GM18873 (cell line): ENCODE data around the gene TBC1D22A.
"Not testable (repeated sequence)": the region's sequence is repeated elsewhere in the genome, so short reads cannot be mapped to it uniquely, and the experiment has no call there.

Experiments used
- ATAC-seq: cut with Tn5 transposase; IDR thresholded peaks from one replicate; pipeline ENCODE4 v1.9.1; 2021; ENCODE audit warnings: mild to moderate bottlenecking, moderate library complexity, moderate number of reproducible peaks; ENCODE audit not compliant: unreplicated experiment, low FRiP score

Gene TBC1D22A

GRCh38 chr22:47049078-47049624 lies 286.7 kb downstream of the TBC1D22A start:
- ATAC-seq = no peak

- not testable (repeated sequence) for ATAC-seq
These were observed 287.4 kb downstream of the TBC1D22A start for GRCh38 chr22:47049736-47050400.

DNA sequence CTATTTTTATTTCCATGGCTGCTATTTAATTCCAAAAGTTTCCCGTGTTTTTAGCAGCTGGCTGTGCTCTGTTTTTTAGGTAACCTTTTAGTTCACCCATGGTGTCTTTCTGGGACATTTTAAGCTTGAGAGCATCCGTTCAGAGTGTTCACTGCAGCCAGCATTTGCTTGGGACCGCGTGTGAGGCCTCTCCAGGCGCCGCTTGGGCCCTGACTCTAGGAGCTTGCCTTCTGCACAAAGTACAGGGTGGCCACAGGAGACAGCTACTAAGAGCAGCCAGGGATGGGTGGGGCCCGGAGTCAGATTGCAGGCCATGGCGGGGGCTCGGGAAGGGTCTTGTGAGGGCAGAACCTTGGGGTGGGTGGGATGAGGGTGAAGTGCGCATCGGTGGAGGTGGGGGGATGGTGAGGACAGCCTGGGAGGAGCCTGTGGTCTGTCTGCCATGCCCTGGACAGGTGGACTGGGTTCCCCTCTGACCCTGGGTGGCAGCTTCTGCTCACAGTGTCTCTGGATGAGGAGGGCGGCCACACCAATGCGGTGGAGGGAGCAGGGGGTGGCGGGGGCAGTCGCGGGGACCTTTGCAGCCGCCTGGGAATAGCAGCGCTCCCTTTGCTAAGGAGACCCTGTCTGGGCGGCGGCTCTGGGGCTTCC lies 288.1 kb downstream of the TBC1D22A start:
- ATAC-seq = no peak

GRCh38 chr22:47051441-47052071 lies 289.1 kb downstream of the TBC1D22A start:
- no peak for ATAC-seq

DNA sequence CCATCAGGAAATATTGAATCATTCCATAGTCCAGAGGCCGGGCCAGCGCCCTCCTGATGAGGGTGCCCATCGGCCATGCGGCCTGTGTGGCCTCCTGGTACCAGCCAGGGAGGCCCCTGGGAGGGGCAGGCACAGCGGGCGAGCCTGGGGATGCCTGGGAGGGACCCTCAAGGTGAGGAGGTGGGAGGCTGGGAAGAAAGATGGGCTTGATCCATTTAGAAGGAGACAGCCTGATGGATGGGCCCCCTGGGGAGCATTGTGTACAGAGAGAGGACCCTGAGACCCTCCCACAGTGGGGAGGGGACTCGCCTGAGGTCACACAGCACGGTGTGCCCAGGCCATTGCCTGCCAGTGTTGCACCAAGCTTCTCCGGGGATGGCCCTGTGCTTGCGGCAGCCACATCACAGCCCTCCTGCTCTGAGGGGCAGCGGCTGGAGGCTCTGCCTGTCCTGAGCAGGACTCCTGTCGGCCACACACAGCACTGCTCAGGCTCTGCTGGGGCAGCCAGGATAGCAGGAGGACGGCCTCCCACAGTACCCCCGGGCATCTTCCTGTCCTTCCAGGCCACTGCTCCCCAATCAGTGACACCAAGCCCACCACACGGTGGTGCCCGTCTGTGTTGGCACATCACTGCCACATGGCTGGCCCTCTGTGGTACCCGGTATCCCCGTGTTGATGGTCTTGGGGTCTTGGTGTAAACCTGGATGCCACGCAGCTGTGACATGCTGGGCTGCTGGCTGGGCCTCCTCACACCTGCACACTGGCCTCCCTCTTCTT lies 290.0 kb downstream of the TBC1D22A start:
- no peak for ATAC-seq

- no peak for ATAC-seq
These were observed 290.7 kb downstream of the TBC1D22A start for GRCh38 chr22:47053013-47053725.

GRCh38 chr22:47053726-47054141 lies 291.3 kb downstream of the TBC1D22A start:
- ATAC-seq = no peak

- ATAC-seq = no peak
These were observed 292.0 kb downstream of the TBC1D22A start for GRCh38 chr22:47054231-47055072.

DNA sequence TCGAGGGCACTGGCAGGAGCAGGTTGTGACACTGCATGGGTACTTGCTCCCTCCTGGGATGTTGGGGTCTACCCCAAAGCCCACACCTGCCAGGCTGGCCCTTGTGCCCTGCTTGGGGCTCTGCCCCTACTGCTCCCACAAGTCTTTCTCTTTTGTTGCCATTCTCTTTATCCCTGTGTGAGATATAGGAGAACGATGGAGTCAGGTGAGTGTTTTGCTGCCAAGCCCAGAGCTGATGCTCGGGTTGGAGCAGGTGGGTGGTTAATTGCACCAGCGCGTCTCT lies 292.6 kb downstream of the TBC1D22A start:
- ATAC-seq = no peak

DNA sequence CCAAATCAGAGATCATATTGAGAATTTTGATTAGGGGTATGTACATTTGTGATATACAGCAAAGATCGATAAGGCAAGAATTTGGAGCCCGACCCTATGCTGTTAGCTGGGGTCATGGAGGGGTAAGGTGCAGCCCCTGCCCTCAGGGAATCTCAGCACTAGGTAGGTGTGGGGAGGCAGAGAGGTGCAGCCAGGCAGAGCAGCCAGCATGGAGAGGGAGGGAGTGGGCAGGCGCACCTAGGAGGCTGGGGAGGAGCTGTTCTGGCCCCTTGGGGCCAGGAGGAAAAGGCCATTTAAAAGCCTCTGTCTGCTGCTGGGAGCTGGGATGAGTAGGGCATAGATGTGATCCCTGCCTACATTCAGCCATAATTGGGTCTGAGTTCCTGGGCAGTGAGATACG lies 293.0 kb downstream of the TBC1D22A start:
- no peak for ATAC-seq

GRCh38 chr22:47055921-47056320 lies 293.5 kb downstream of the TBC1D22A start:
- ATAC-seq = no peak

DNA sequence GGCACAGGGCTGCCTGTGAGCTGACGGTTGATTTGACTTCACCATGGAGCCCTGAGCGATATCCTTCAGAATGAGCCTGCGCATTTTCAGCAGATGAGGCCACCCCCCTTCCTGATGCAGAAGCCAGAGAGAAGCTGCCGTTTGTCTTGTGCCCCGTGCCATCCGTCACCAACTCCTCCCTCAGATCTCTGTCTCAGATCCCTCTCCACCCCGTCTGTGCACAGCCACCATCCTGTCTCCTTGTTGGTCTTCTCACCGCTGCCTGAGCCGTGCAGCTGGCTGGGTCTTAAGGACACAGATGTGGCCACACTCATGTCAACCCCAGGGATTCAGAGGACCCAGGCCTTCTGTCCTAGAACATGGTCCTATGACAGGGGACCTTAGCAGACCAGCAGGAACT lies 293.9 kb downstream of the TBC1D22A start:
- ATAC-seq = no peak

DNA sequence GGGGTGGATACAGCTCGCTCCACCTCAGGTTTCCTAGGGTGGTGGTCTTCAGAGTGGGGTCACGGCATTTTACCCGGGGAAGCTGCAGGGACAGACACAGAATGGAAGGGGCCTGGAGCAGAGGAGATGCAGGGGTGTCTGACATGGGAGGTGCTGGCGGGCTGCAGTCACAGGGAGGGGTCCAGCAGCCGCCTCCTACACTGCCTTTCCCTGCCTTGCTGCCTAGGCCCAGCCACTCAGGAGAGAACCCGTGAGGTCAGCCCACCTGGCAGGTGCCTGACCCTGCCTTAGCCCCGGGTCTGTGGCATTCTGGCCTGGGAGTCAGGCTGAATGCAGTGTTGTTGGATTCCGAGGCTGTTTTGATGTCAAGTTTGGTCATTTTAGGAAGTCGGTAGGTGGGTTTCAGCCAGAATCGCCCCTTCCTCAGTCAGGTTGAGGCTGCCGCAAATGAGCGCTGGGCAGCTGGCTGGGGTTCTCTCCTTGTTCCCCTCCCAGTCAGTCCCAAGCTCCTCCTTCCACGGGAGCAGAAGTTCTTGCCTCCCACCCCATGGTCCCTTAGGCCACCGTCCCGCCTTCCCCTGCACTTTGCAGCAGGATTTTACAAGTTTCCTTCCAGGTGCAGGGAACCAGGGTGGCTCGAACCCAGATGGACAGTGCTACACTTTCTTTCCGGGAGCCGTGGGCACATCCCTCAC lies 294.5 kb downstream of the TBC1D22A start:
- no peak for ATAC-seq

DNA sequence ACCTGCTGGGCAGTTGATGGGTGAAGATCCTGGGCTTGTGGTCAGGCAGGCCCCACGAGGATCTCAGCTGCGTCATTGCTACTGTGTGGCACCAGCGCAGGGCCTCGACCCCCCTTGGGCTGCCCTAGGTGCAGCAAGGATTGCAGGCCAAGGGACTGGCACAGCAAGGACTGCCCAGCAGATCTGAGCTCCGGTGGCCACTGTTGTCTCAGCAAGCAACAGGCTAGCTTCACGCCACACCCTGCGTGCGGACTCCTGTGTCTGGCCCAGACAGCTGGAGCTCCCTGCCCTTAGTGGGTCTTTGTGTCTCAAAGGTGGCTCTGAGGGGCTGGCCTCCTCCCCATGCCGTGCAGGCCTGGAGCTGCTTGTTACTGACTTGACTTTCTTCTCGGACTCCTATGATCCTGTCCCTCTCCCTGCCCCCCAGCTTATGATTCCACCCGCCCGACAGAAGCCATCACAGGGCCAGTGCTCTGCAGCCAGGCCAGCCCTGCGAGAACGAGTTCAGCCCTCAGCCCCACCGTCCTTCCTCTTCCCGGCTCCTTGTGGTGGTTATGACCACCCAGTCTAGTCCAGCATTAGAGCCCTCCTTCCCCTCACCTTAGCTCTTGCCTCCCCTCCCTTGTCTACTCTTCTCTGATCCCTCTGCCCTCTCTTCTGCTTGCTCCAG lies 295.6 kb downstream of the TBC1D22A start:
- no peak for ATAC-seq

- ATAC-seq = no peak
These were observed 296.6 kb downstream of the TBC1D22A start for GRCh38 chr22:47059076-47059475.

- no peak for ATAC-seq
These were observed 297.3 kb downstream of the TBC1D22A start for GRCh38 chr22:47059701-47060161.

GRCh38 chr22:47060718-47061117 lies 298.3 kb downstream of the TBC1D22A start:
- no peak for ATAC-seq

GRCh38 chr22:47061226-47061625 lies 298.8 kb downstream of the TBC1D22A start:
- ATAC-seq = no peak
